Measurements from ENCODE around the gene CTDSP2.
"Not testable (repeated sequence)": the region's sequence is repeated elsewhere in the genome, so short reads cannot be mapped to it uniquely, and the experiment has no call there.

The CTDSP2 gene

DNA sequence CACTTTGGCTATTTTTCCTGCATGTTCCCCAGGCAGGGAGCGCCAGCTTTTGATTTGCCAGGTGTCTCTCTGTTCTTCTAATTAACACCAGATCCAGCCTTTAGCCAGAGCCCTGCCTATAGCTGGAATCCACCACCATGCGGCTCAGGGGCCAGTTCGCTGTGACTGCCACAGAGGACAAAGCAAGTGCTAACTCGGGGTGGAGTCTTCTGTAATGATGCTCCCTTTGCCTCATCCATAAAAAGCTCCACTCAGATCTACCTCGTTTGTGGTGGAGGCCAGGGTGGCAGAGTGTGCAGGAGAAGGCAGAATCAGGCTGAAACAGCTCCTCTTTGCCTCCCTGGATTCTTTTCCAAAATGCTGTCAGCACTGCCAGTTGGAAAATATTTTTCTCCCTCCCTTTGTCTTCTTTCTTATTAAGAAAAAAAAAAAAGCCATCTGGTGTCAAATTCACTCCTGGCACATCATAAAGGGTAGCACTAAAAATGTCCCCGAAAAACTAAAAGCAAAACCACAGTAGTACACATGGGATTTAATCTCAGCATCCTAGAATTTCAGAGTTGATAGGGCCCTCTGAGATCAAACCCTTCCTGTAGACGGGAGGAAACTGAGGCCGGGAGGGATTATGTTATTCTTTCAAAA is 18.0 kb upstream of the CTDSP2 start:
- peak overlapping the region; percentile 75 for H3K4me2 ChIP-seq (ENCODE audit: low read length)
- peaks cover 6% of the 10 kb centered on the region; the same call in 1 of the 2 replicates for H3K4me1 ChIP-seq (ENCODE audit: low read length)
- peak overlapping the region; percentile 47 for H2AFZ ChIP-seq (ENCODE audit: low read depth, low read length)
- peak overlapping the region; percentile 74 for H3K4me3 ChIP-seq (ENCODE audit: low read length)
- peak overlapping the region; percentile 58 for H3K9ac ChIP-seq (ENCODE audit: low read length)
- H3K79me2 ChIP-seq (ENCODE audit: low read length) = no peaks in the 10 kb centered on the region
- no peaks in the 10 kb centered on the region for H4K20me1 ChIP-seq (ENCODE audit: insufficient read depth, low read length)
- H3K9me3 ChIP-seq (ENCODE audit: insufficient read depth, low read length) = no peaks in the 10 kb centered on the region
- H3K27me3 ChIP-seq (ENCODE audit: low read depth, low read length) = no peaks in the 10 kb centered on the region
- no peak overlapping the region for H3K27ac ChIP-seq (ENCODE audit: low read length)
- no peak for TF ChIP-seq EZH2phosphoT487 (IDR thresholded peaks at IDR 0.05; ENCODE audit: low read depth)
- TF ChIP-seq, protein P1, sequence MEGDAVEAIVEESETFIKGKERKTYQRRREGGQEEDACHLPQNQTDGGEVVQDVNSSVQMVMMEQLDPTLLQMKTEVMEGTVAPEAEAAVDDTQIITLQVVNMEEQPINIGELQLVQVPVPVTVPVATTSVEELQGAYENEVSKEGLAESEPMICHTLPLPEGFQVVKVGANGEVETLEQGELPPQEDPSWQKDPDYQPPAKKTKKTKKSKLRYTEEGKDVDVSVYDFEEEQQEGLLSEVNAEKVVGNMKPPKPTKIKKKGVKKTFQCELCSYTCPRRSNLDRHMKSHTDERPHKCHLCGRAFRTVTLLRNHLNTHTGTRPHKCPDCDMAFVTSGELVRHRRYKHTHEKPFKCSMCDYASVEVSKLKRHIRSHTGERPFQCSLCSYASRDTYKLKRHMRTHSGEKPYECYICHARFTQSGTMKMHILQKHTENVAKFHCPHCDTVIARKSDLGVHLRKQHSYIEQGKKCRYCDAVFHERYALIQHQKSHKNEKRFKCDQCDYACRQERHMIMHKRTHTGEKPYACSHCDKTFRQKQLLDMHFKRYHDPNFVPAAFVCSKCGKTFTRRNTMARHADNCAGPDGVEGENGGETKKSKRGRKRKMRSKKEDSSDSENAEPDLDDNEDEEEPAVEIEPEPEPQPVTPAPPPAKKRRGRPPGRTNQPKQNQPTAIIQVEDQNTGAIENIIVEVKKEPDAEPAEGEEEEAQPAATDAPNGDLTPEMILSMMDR (IDR thresholded peaks at IDR 0.05; ENCODE audit: low read depth, low read length) = no peak
- H3K36me3 ChIP-seq (replicated peaks; ENCODE audit: low read depth, low read length) = no peaks in the 10 kb centered on the region

DNA sequence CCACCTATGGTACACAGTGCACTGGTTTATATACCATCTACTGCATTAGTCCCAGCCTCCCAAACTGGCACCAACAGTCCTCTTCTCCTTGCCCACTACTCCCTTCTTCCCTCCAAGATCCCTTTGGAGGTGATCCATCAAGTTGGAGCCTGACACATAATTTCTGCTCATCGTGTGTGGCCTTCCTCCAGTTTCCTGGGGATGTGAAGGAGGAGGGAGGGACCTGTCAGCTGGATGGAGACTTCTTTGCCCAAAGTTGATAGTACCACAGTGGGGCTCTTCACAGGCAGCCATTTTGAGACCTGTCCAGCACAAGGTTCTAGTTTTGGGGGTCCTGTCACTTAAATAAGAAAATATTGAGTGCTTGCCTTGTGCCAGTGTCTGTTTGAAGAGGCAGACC is 17.1 kb upstream of the CTDSP2 start:
- Histone ChIP-seq H3K4me2 (ENCODE audit: low read length) (no peak overlapping the region), H4K20me1 (ENCODE audit: insufficient read depth, low read length) (no peaks in the 10 kb centered on the region), H2AFZ (ENCODE audit: low read depth, low read length) (no peak overlapping the region), H3K4me3 (ENCODE audit: low read length) (no peak overlapping the region), H3K4me1 (ENCODE audit: low read length) (peaks cover 6% of the 10 kb centered on the region; the same call in 1 of the 2 replicates), H3K36me3 (replicated peaks; ENCODE audit: low read depth, low read length) (no peaks in the 10 kb centered on the region), H3K9me3 (ENCODE audit: insufficient read depth, low read length) (no peaks in the 10 kb centered on the region), H3K27me3 (ENCODE audit: low read depth, low read length) (no peaks in the 10 kb centered on the region; the same call in 1 of the 2 replicates), H3K79me2 (ENCODE audit: low read length) (no peaks in the 10 kb centered on the region), H3K27ac (ENCODE audit: low read length) (no peak overlapping the region), H3K9ac (ENCODE audit: low read length) (no peak overlapping the region)
- TF ChIP-seq EZH2phosphoT487 (IDR thresholded peaks at IDR 0.05; ENCODE audit: low read depth) = no peak
- TF ChIP-seq, protein P1 (IDR thresholded peaks at IDR 0.05; ENCODE audit: low read depth, low read length) = no peak

DNA sequence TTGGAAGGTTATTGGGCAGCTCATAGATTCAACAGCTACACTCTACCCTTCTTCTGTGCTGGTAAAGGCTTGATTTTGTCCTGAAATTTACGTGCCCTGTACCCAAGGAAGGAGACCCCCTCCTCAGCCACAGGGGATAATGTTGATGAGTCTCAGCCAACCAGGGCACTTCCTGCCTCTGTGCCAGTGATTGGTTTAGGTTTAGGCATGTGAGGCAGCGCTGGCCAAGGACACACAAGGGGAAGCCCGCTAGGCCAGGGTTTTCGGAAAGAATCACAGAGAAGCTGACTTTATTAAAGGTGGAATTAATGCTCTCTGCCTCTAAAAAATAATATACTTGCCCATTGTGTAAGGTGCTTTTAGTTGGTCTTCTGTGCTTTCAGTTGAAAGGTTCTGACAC is 15.4 kb upstream of the CTDSP2 start:
- no peak for TF ChIP-seq EZH2phosphoT487 (IDR thresholded peaks at IDR 0.05; ENCODE audit: low read depth)
- TF ChIP-seq, protein P1 (IDR thresholded peaks at IDR 0.05; ENCODE audit: low read depth, low read length) = no peak
- no peaks in the 10 kb centered on the region for H4K20me1 ChIP-seq (ENCODE audit: insufficient read depth, low read length)
- no peaks in the 10 kb centered on the region for H3K9me3 ChIP-seq (ENCODE audit: insufficient read depth, low read length)
- no peak overlapping the region for H3K27ac ChIP-seq (ENCODE audit: low read length)
- peaks cover under 1% of the 10 kb centered on the region; the same call in 1 of the 2 replicates for H3K27me3 ChIP-seq (ENCODE audit: low read depth, low read length)
- no peak overlapping the region for H3K9ac ChIP-seq (ENCODE audit: low read length)
- peaks cover 6% of the 10 kb centered on the region; the same call in 1 of the 2 replicates for H3K4me1 ChIP-seq (ENCODE audit: low read length)
- no peaks in the 10 kb centered on the region for H3K36me3 ChIP-seq (replicated peaks; ENCODE audit: low read depth, low read length)
- no peaks in the 10 kb centered on the region for H3K79me2 ChIP-seq (ENCODE audit: low read length)
- H3K4me3 ChIP-seq (ENCODE audit: low read length) = no peak overlapping the region
- H3K4me2 ChIP-seq (ENCODE audit: low read length) = no peak overlapping the region
- no peak overlapping the region for H2AFZ ChIP-seq (ENCODE audit: low read depth, low read length)

DNA sequence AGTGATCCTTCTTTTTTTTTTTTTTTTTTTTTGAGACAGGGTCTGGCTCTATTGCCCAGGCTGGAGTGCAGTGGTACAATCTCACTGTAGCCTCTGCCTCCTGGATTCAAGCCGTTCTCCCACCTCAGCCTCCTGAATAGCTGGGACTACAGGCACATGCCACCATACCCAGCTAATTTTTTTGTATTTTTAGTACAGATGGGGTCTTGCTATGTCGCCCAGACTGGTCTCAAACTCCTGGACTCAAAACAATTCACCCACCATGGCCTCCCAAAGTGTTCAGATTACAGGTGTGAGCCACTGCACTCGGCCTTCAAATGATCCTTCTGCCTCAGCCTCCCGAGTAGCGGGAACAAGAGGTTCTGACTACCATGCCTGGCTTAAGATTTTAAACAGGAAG is 14.4 kb upstream of the CTDSP2 start:
- not testable (repeated sequence) for H3K4me1 ChIP-seq (ENCODE audit: low read length); H3K4me3 ChIP-seq (ENCODE audit: low read length); H3K4me2 ChIP-seq (ENCODE audit: low read length)

More for the DNA sequence above, 14.4 kb upstream of the CTDSP2 start:
- H3K27ac ChIP-seq (ENCODE audit: low read length); H2AFZ ChIP-seq (ENCODE audit: low read depth, low read length); H3K36me3 ChIP-seq (replicated peaks; ENCODE audit: low read depth, low read length); H3K27me3 ChIP-seq (ENCODE audit: low read depth, low read length); H3K79me2 ChIP-seq (ENCODE audit: low read length); H3K9me3 ChIP-seq (ENCODE audit: insufficient read depth, low read length); H4K20me1 ChIP-seq (ENCODE audit: insufficient read depth, low read length); H3K9ac ChIP-seq (ENCODE audit: low read length): not testable (repeated sequence)
